Activated CD4-positive, alpha-beta T cell treated with anti-CD3 and anti-CD28 coated beads, Interleukin-2, Interleukin-6, amounts not matched to agents 100 ng/mL and 50 ng/mL, durations not matched to agents 16 hours and 8 hours (primary cell): Measurements from ENCODE around the gene MT1A.
"Not testable (repeated sequence)": the region's sequence is repeated elsewhere in the genome, so short reads cannot be mapped to it uniquely, and the experiment has no call there.

Experiments used
- DNase-seq: peaks from one replicate; pipeline ENCODE4 v3.0.0-alpha.2; 2020

The MT1A gene

GRCh38 chr16:56658327-56658875, 19.9 kb downstream of the MT1A start:
- no peak for DNase-seq

- no peak for DNase-seq
Observed at GRCh38 chr16:56662357-56663354, 24.2 kb downstream of the MT1A start.

DNA sequence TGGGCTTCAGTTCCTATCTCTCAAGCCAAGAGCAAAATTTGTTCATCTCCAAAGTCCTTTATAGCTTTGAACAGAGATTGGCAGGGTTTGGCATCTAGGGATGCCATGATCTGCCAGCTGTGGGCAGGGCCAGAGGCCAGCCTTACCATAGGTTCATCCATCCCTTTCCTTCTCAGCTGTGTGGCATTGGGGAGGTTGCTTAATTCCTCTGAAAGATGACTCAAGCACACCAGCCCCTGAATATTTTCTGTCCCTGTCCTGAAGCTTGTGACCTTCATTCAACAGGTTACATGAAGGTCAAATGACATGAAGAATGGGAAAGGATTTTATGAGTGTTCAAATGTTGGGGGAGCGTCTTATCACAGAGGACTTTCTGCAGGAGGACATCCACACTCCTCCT, 26.0 kb downstream of the MT1A start:
- DNase-seq, result no peak

- not testable (repeated sequence) for DNase-seq
Observed at GRCh38 chr16:56665286-56666261, 27.1 kb downstream of the MT1A start.

GRCh38 chr16:56667581-56668571, 29.4 kb downstream of the MT1A start, which contains the start of gene MT1G:
TSS of gene MT1G (minus strand) at chr16:56668065. CDS start at chr16:56667993, 72 bp downstream.
- DNase-seq, result peak; percentile 49

DNA sequence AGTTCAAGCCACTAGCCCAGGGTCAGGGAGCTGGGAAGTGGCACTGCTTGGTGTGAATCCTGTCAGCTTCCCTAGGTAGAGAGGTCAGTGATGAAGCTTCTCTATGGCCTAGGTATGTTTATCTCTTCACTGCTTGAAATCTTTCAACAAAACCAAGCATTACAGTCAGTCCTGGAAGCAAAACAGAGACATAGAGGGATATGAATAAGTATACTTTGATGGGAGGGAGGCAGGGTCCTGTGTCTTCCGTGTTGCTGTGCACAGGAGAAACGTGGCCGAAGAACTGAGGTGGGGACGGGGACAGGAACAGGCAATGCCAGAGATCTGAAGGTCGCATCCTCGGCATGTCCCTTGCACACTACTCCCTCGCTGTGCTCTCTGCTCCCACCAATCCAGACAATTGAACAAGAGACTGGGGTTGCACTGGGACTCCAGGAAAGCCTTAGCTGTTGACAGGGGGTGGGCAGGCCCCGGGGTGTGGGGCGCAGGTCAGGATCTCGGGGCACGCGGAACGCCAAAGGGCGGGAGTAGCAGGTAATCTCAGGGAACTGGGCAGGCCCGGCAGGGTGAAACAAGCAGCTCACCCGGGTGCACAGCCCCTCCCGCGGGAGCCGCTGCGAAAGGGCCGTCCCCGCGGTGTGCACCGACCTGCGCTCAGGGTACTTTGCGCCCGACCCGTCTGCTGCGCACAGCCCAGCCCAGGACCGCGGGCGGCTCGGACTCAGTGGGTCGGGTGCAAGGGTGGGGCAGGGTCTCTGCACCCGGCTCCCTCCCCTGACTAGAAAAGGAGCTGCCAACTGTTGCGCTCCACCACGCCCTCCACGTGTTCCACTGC, 30.8 kb downstream of the MT1A start, which contains the start of gene MT1H:
Gene MT1H (plus strand): TSS at position 810 of the 835 bp plus-strand sequence. CDS start 71 bp downstream, outside the sequence.
- no peak for DNase-seq

- DNase-seq, result no peak
Observed at GRCh38 chr16:56669840-56670619, 31.6 kb downstream of the MT1A start.

DNA sequence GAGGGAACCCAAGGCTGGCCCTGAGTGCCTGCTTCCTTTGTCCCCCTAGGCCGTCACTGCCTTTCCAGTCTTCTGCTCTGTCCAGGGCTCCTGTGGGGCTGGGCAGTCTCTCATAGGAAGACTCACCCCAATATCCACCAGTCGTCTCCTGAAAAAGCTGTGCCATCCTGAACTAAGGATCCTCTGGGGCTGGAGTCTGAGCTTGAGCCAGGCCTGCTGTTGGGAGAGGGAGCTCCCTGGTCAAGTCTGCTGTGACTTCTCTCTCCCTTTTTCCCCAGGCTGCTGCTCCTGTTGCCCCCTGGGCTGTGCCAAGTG, 32.1 kb downstream of the MT1A start:
- DNase-seq, result no peak

- DNase-seq, result not testable (repeated sequence)
Observed at GRCh38 chr16:56671691-56672090, 33.2 kb downstream of the MT1A start.

GRCh38 chr16:56672171-56672570, 33.7 kb downstream of the MT1A start:
- not testable (repeated sequence) for DNase-seq

GRCh38 chr16:56672761-56673536, 34.5 kb downstream of the MT1A start:
- DNase-seq, result no peak

GRCh38 chr16:56673921-56674320, 35.5 kb downstream of the MT1A start:
- peak; percentile 30 for DNase-seq

- not testable (repeated sequence) for DNase-seq
Observed at GRCh38 chr16:56674570-56674969, 36.1 kb downstream of the MT1A start.

GRCh38 chr16:56675685-56676210, 37.3 kb downstream of the MT1A start:
- peak; percentile 20 for DNase-seq

- DNase-seq, result no peak
Observed at GRCh38 chr16:56677474-56677873, 39.0 kb downstream of the MT1A start.

GRCh38 chr16:56679078-56679730, 40.7 kb downstream of the MT1A start:
- no peak for DNase-seq

DNA sequence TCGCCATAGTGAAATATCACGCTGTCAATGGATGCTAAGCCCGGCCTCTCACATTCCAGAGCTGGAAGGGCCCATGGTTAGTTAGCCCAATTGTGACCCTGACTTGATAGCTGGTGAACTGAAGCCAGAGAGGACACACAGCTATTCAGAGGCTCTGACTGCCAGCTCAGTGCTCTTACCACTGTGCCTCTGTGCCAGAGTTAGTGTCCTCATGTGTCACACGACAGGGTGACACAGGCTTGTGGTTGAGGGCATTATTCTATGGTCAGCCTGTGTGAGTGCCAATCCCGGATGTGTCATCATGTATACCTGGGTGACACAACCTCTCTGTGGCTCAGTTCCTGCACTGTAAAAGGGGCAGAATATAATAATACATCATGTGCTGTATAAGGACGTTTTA, 41.4 kb downstream of the MT1A start:
- peak; percentile 38 for DNase-seq
